Stimulated activated CD4-positive, alpha-beta T cell treated with anti-CD3 and anti-CD28 coated beads, TNF-alpha, amount 100 ng/mL, for 1 hour (primary cell): ENCODE data around the gene GINM1.

Experiments used
- DNase-seq, 3 donors: peaks; one replicate each; pipeline ENCODE4 v3.0.0-alpha.2; 2020; ENCODE audit warnings: low read depth in 3 of 3, low spot score in 1 of 3

Gene GINM1

DNA sequence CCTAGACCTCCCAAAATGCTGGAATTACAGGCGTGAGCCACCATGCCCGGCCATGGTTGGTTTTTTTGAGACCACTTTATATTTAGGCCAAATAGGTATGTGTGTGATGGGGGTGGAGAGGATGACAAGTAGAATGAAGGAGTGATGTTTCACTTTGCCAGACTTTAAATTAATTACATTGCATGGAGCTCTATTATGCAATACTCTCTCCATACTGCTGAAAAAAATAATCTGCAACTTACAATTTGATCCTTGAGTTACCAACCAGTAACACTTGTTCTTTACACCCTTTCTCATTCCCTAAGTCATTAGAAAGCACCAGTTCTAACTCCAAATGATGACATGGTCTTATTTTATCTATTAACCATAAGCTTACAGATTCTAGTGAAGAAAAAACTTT lies 26.8 kb downstream of the GINM1 start:
- no peak for DNase-seq

DNA sequence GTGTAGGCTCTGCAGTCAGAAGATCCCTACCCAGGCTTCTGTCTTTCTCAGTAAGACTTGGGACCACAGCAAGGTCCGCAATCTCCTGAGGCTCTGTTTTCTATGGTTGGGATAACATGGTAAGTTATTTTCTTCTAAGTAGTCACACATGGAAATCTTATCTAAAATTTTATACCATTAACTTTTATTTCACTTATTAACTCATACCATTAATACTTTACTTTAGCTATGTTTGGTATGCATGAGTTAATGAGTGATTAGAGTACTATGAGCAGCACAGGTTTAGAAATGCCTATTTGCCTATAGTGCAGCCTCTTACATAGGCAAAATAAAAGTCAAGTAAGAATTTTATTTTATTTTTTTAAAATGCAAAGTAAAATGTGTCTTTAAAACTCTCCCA lies 27.2 kb downstream of the GINM1 start:
- no peak for DNase-seq

GRCh38 chr6:149600508-149600907 lies 34.3 kb downstream of the GINM1 start:
- DNase-seq, result no peak

GRCh38 chr6:149608381-149608982 lies 42.3 kb downstream of the GINM1 start:
- no peak for DNase-seq

GRCh38 chr6:149614337-149614736 lies 48.2 kb downstream of the GINM1 start:
- DNase-seq, result no peak

DNA sequence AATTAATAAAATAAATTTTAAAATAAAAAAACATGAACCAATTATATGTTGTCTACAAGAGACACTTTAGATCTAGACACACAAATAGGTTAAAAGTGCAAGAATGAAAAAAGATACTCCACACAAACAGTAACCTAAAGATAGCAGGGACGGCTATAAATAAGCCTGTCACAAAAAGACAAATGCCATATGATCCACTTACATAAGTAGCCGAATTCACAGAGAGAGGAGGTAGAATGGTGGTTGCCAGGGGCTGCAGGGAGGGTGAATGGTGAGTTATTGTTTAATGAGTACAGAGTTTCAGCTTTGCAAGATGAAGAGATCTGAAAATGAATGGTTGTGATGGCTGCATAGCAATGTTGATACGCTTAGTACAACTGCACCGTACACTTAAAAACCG lies 49.6 kb downstream of the GINM1 start:
- no peak for DNase-seq

DNA sequence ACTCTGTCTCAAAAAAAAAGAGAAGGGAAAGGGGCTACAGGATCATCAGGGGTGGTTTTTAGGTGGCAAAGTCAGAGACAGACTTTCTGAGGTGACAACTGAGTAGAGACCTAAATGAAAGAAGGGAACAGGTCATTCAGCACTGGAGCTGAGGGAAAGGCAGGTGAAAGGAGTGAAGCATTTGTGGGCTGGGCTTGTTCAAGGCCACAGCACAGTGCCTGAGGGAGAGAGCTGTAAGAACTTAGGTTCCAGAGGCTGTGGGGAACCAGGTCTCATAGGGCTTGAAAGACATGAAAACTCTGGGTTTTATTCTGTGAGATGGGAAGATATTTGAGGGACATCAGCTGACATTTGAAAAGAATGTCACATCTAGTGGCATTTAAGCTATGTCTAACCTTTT lies 61.5 kb downstream of the GINM1 start:
- DNase-seq, result no peak

- DNase-seq, result no peak
These were observed 62.8 kb downstream of the GINM1 start for GRCh38 chr6:149628875-149629510.

DNA sequence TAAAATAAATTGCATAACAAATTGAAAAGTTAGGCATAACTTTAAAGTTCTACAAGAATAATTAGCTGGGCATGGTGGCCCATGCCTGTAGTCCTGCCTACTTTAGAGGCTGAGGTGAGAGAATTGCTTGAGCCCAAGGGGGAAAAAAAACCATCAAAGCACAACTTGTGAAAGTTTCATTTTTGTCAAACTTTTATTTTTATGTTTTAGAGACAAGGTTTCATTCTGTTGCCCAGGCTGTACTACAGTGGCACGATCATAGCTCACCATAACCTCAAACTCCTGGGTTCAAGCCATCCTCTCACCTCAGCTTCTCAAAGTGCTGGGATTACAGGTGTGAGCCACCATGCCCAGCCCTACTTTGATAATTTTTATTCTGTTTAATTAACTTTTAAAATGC lies 68.1 kb downstream of the GINM1 start:
- no peak for DNase-seq

DNA sequence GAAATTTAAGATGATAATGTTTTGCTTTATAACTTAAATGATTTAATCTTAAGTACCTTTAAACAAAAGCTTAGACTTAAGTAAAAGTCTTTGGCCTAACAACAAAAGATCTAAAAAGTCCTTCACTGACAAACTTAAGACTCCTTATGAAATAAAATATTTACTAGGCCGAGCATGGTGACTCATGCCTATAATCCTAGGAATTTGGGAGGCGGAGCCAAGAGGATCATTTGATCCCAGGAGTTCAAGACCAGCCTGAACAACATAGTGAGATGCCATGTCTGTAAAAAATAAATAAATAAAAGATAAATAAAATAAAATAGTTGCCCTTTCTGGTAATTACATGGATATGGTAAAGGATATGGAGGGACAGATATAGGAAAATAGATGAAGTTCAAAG lies 69.9 kb downstream of the GINM1 start:
- no peak for DNase-seq
